HEK293 (cell line): ENCODE measurements around the gene TDP1.

ENCODE experiments used
- CTCF ChIA-PET: fragments of 350-600 bp; formaldehyde crosslinking; extraction: SDS; loops from one replicate; lab custom pipeline; 2021; ENCODE audit warnings: antibody characterized with exemption; lab: Yijun Ruan, JAX
- POLR2A ChIA-PET: fragments of 300-600 bp; formaldehyde crosslinking; extraction: SDS; loops from one replicate; lab custom pipeline; 2020; ENCODE audit warnings: antibody characterized with exemption, inconsistent platforms; lab: Yijun Ruan, JAX
- H3K27ac ChIP-seq: fragments of 200-500 bp; sonication (Bioruptor generic); 2 replicates; pipeline ENCODE4 v1.5.1; 2014; ENCODE audit warnings: low read depth, low read length, control low read depth, inconsistent platforms; ENCODE audit errors: extremely low read depth
- H3K36me3 ChIP-seq, 2 experiments: fragments of 200-500 bp in 1 of 2; sonication (Bioruptor generic) in 1 of 2; 1 replicate in 1 of 2; 2 replicates in 1 of 2; pipeline ENCODE4 v1.5.1; 2014 to 2017; ENCODE audit warnings: inconsistent platforms in 2 of 2, low read length in 2 of 2; ENCODE audit not compliant: control insufficient read depth in 2 of 2, insufficient read depth in 1 of 2
- H3K4me1 ChIP-seq: fragments of 200-500 bp; sonication (Bioruptor generic); 2 replicates; pipeline ENCODE4 v1.5.1; 2014; ENCODE audit warnings: mild to moderate bottlenecking, low read length, inconsistent platforms; ENCODE audit not compliant: control insufficient read depth, insufficient read depth
- H3K4me3 ChIP-seq: 2 replicates; pipeline ENCODE4 v1.5.1; 2011; ENCODE audit warnings: low read depth, mild to moderate bottlenecking, control low read depth, low read length, moderate library complexity
- H3K9me3 ChIP-seq: fragments of 200-500 bp; sonication (Bioruptor generic); 2 replicates; pipeline ENCODE4 v1.5.1; 2014; ENCODE audit warnings: low read depth, low read length, inconsistent platforms; ENCODE audit not compliant: control insufficient read depth, insufficient read depth
- ATF2 ChIP-seq: fragments of 450-650 bp; formaldehyde crosslinking; IDR thresholded peaks from 2 replicates; pipeline ENCODE4 v1.5.1; 2016; ENCODE audit warnings: missing biosample characterization, missing genetic modification characterization, low read depth
- BCL11B ChIP-seq: fragments of 450-650 bp; formaldehyde crosslinking; IDR thresholded peaks from 2 replicates; pipeline ENCODE4 v1.5.1; 2016; ENCODE audit warnings: low read depth, missing biosample characterization, missing genetic modification characterization
- ELK4 ChIP-seq: IDR thresholded peaks from 2 replicates; pipeline ENCODE4 v1.6.1; 2011; ENCODE audit warnings: mild to moderate bottlenecking, low read depth, low read length, borderline replicate concordance
- PBX3 ChIP-seq: sonication (generic); formaldehyde crosslinking; IDR thresholded peaks from 2 replicates; pipeline ENCODE4 v1.8.1; 2022; ENCODE audit warnings: mild to moderate bottlenecking, moderate library complexity, missing genetic modification reagents
- SP3 ChIP-seq: fragments of 450-650 bp; formaldehyde crosslinking; IDR thresholded peaks from 2 replicates; pipeline ENCODE4 v1.5.1; 2016; ENCODE audit warnings: missing biosample characterization, missing genetic modification characterization
- ZBTB20 ChIP-seq: fragments of 450-650 bp; formaldehyde crosslinking; IDR thresholded peaks from 2 replicates; pipeline ENCODE4 v1.5.1; 2016; ENCODE audit warnings: missing biosample characterization, missing genetic modification characterization
- ZBTB21 ChIP-seq: fragments of 450-650 bp; formaldehyde crosslinking; IDR thresholded peaks from 2 replicates; pipeline ENCODE4 v1.5.1; 2017; ENCODE audit warnings: missing biosample characterization, missing genetic modification characterization
- ZBTB48 ChIP-seq: fragments of 450-650 bp; formaldehyde crosslinking; IDR thresholded peaks from 2 replicates; pipeline ENCODE4 v1.5.1; 2016; ENCODE audit warnings: missing biosample characterization, missing genetic modification characterization
- ZBTB49 ChIP-seq: fragments of 450-650 bp; formaldehyde crosslinking; IDR thresholded peaks from 2 replicates; pipeline ENCODE4 v1.5.1; 2016; ENCODE audit warnings: missing biosample characterization, missing genetic modification characterization, low read depth
- ZBTB6 ChIP-seq: fragments of 450-650 bp; formaldehyde crosslinking; IDR thresholded peaks from 2 replicates; pipeline ENCODE4 v1.5.1; 2017; ENCODE audit warnings: missing biosample characterization, missing genetic modification characterization
- ZFP3 ChIP-seq: fragments of 450-650 bp; formaldehyde crosslinking; IDR thresholded peaks from 2 replicates; pipeline ENCODE4 v1.5.1; 2016; ENCODE audit warnings: low read depth, missing biosample characterization, missing genetic modification characterization
- ZNF133 ChIP-seq: fragments of 450-650 bp; formaldehyde crosslinking; IDR thresholded peaks from 2 replicates; pipeline ENCODE4 v1.5.1; 2016; ENCODE audit warnings: missing biosample characterization, missing genetic modification characterization
- ZNF26 ChIP-seq: fragments of 450-650 bp; formaldehyde crosslinking; IDR thresholded peaks from 2 replicates; pipeline ENCODE4 v1.5.1; 2016; ENCODE audit warnings: missing biosample characterization, missing genetic modification characterization
- ZNF521 ChIP-seq: fragments of 450-650 bp; formaldehyde crosslinking; IDR thresholded peaks from 2 replicates; pipeline ENCODE4 v1.5.1; 2017; ENCODE audit warnings: missing biosample characterization, mild to moderate bottlenecking, missing genetic modification characterization
- ZNF529 ChIP-seq: fragments of 450-650 bp; formaldehyde crosslinking; IDR thresholded peaks from 2 replicates; pipeline ENCODE4 v1.5.1; 2017; ENCODE audit warnings: missing genetic modification characterization, missing biosample characterization; ENCODE audit not compliant: insufficient replicate concordance
- ZNF561 ChIP-seq: fragments of 450-650 bp; IDR thresholded peaks from 2 replicates; pipeline ENCODE4 v1.5.1; 2018; ENCODE audit warnings: missing biosample characterization, missing genetic modification characterization, borderline replicate concordance
- ZNF600 ChIP-seq: fragments of 450-650 bp; formaldehyde crosslinking; IDR thresholded peaks from 2 replicates; pipeline ENCODE4 v1.5.1; 2016; ENCODE audit warnings: missing biosample characterization, missing genetic modification characterization
- ZNF658 ChIP-seq: fragments of 450-650 bp; formaldehyde crosslinking; IDR thresholded peaks from 2 replicates; pipeline ENCODE4; 2016; ENCODE audit warnings: missing biosample characterization, missing genetic modification characterization
- ZNF777 ChIP-seq: fragments of 450-650 bp; formaldehyde crosslinking; IDR thresholded peaks from 2 replicates; pipeline ENCODE4 v1.5.1; 2017; ENCODE audit warnings: missing biosample characterization, missing genetic modification characterization, borderline replicate concordance
- ZSCAN18 ChIP-seq: fragments of 450-650 bp; formaldehyde crosslinking; IDR thresholded peaks from 2 replicates; pipeline ENCODE4 v1.5.1; 2016; ENCODE audit warnings: missing biosample characterization, missing genetic modification characterization

TDP1 gene

GRCh38 chr14:90050271-90050670, 94.5 kb downstream of the TDP1 start:
- no peak overlapping the region for H3K27ac ChIP-seq
- no peak for TF ChIP-seq ZNF26 (tag by site-specific recombination)
- no peak for TF ChIP-seq ZBTB20
- no peak for TF ChIP-seq ZNF658
- TF ChIP-seq ZNF529, result no peak
- TF ChIP-seq ZBTB48 (tag by site-specific recombination), result no peak
- TF ChIP-seq SP3 (tag by site-specific recombination), result no peak
- TF ChIP-seq PBX3 (CRISPR knock-in tag), result no peak
- TF ChIP-seq ATF2, result no peak
- no peak for TF ChIP-seq ELK4
- TF ChIP-seq ZFP3 (tag by site-specific recombination), result no peak
- TF ChIP-seq ZNF600 (tag by site-specific recombination), result no peak
- TF ChIP-seq ZNF521 (tag by site-specific recombination), result no peak
- TF ChIP-seq ZNF133 (tag by site-specific recombination), result no peak
- TF ChIP-seq ZBTB49 (tag by site-specific recombination), result no peak
- TF ChIP-seq ZBTB21 (tag by site-specific recombination), result no peak
- TF ChIP-seq ZNF561 (tag by site-specific recombination), result no peak
- no peak for TF ChIP-seq ZSCAN18 (tag by site-specific recombination)
- no peak for TF ChIP-seq ZNF777
- no peak for TF ChIP-seq ZBTB6 (tag by site-specific recombination)
- no peak for TF ChIP-seq BCL11B (tag by site-specific recombination)
- TF ChIP-seq, all 188 proteins: peak for 0
- POLR2A ChIA-PET, result no interaction called here
- Histone ChIP-seq H3K9me3 (no peaks in the 10 kb centered on the region), H3K36me3 (peaks cover 0 to 2% of the 10 kb centered on the region in 2 experiments; a peak in 1 of 3 replicates), H3K4me3 (no peak overlapping the region), H3K4me1 (no peaks in the 10 kb centered on the region)
- CTCF ChIA-PET, result no interaction called here
